ENCODE measurements around the gene PRKG2.

PRKG2 gene

GRCh38 chr4:81081156-81081555 is 133.9 kb downstream of the PRKG2 start:
- TF ChIP-seq, protein P1, sequence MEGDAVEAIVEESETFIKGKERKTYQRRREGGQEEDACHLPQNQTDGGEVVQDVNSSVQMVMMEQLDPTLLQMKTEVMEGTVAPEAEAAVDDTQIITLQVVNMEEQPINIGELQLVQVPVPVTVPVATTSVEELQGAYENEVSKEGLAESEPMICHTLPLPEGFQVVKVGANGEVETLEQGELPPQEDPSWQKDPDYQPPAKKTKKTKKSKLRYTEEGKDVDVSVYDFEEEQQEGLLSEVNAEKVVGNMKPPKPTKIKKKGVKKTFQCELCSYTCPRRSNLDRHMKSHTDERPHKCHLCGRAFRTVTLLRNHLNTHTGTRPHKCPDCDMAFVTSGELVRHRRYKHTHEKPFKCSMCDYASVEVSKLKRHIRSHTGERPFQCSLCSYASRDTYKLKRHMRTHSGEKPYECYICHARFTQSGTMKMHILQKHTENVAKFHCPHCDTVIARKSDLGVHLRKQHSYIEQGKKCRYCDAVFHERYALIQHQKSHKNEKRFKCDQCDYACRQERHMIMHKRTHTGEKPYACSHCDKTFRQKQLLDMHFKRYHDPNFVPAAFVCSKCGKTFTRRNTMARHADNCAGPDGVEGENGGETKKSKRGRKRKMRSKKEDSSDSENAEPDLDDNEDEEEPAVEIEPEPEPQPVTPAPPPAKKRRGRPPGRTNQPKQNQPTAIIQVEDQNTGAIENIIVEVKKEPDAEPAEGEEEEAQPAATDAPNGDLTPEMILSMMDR (IDR thresholded peaks at IDR 0.05), result no peak

- TF ChIP-seq, protein P1 (IDR thresholded peaks at IDR 0.05), result no peak
Observed at GRCh38 chr4:81071013-81071412, 144.0 kb downstream of the PRKG2 start.

DNA sequence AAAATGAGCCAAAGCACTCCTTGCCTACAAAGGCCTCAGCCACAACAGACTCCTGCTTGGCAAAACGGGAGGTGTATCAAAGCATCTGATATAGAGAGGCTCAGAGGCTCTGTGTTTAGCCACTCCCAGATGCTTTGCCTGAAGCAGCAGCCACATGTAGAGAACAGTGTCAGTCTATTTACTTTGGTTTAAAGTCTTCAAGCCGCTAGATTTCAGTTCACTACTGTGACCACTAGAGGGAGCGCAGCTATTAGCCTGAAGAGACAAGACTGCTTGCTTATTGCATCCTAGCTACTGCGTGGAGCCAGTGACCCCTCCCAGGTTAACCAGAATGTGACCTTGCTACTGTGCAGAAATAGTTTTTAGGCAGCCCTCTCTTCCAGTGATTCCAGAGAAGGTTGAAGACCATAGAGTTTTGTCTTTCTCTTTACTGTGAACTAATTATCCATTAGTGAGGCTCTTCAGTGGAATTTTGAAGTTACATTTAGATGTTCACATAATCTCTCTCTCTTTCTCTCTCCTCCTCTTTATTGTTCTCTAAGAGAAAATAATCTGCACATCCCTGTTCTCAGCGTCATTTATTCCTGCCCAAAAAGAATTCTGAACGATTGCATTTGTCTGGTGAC is 145.2 kb downstream of the PRKG2 start:
- TF ChIP-seq, protein P1 (IDR thresholded peaks at IDR 0.05), result peak; percentile 90

DNA sequence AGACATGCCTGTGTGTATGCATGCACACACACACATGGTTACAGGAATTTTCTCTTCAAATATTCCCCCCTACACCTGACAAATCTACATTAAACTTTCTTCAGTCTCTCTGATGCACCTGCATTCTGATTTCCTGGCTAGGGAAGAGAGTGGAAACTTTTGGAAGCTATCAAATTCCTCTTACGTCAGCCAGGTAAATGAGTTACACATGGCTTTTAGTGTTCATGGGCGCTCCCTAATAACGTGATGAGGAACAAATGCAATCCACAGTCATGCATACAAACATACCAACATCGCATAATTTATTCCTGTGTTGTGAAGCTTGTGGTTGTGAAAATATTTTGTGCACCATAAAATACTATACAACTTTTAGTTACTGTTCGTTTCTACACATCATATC is 149.6 kb downstream of the PRKG2 start:
- TF ChIP-seq, protein P1 (IDR thresholded peaks at IDR 0.05), result no peak

- TF ChIP-seq, protein P1 (IDR thresholded peaks at IDR 0.05), result no peak
Observed at GRCh38 chr4:81062001-81062400, 153.0 kb downstream of the PRKG2 start.

GRCh38 chr4:81061344-81061730 is 153.7 kb downstream of the PRKG2 start:
- TF ChIP-seq, protein P1 (IDR thresholded peaks at IDR 0.05), result no peak

GRCh38 chr4:81060587-81061343 is 154.3 kb downstream of the PRKG2 start:
- TF ChIP-seq, protein P1 (IDR thresholded peaks at IDR 0.05), result no peak

Measured in LNCAP (cell line).